GM18519 (cell line): ENCODE data around the gene MAP3K2.

Source experiments
- ATAC-seq: cut with Tn5 transposase; IDR thresholded peaks from one replicate; pipeline ENCODE4 v1.9.1; 2021; ENCODE audit warnings: mild to moderate bottlenecking, moderate library complexity; ENCODE audit not compliant: unreplicated experiment, low FRiP score

MAP3K2 gene

DNA sequence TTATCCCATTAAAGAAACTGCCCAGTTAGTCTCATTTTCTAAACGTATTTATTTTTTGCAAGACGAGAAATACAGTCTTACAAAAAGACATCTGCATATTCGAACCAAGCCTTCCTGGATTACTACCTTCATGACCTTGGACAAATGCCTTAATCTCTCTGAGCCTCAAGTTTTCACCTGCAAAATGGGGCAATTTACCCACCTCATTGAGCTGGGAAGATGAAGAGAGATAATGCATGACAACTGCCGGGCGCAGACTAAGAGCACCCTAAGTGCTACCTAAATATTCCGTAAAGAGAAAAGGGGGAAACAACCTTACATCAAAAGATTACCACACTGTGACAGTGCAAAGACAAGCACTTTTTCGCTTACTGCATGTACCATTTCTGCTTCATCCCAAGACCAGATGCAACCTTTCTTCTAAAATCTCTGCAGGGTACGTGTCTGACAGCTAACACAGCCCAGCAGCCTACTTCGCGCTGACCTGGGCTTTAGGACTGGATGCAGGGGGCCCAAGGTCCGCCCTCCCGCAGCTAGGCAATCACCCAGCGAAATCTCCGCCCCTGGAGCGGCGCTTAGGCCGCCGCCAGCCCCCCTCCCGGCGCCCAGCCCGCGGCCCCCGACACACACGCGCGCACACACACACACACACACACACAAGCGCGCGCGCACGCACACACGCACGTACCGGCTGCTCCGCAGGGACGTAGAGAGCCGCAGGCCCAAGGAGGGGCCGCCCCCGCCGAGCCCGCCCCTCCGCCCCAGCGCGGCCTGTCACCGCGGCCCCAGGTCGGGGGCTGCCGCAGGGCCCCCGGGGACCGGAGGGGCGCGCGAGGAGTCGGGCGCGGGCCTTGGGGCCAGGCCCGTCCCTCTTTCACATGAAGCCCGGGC, 766 bp downstream of the MAP3K2 start:
- peak; percentile 33 for ATAC-seq

DNA sequence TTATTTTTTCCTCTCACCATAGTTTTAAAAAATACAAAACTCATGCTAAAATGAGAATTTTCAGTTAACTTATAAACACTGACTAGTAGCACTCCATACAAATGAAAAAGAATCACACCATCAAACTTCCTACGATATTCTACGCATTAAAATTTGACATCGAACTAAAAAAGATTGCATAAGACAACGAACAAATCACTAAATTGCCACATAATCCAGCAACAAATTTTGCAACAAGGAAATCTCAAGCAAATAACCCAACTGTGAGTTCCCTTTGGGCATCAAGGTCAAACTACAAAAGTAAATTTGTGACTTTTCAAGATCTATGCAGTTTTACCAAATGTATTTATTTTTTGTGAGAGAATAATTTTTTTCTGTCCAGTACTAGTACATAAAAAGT, 1.5 kb downstream of the MAP3K2 start:
- ATAC-seq, result no peak

DNA sequence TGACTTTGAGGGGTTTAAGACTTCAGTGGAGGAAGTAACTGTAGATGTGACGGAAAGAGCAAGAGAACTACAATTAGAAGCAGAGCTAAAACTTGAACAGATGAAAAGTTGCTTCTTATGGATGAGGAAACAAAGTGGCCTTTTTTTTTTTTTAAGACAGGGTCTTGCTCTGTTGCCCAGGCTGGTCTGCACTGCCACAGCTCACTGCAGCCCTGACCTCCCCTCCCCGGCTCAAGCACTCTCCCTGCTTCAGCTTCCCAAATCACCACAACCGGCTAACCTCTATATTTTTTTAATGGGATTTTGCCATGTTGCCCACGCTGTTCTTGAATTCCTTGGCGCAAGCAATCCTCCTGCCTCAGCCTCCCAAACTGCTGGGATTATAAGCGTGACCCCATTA, 3.2 kb downstream of the MAP3K2 start:
- no peak for ATAC-seq

DNA sequence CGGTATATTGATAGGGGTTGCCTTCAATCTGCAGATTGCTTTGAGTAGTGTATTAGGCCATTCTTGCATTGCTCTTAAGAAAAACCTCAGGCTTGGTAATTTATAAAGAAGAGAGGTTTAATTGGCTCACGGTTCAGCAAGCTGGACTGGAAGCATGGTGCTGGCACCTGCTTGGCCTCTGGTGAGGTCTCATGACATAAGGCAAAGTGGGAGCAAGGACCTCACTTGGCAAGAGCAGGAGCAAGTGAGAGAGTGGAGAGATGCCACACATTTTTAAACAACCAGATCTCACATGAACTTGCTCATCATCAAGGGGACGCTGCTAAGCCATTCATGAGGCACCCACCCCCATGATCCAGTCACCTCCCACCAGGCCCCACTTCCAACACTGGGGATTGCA, 4.9 kb downstream of the MAP3K2 start:
- ATAC-seq, result no peak

DNA sequence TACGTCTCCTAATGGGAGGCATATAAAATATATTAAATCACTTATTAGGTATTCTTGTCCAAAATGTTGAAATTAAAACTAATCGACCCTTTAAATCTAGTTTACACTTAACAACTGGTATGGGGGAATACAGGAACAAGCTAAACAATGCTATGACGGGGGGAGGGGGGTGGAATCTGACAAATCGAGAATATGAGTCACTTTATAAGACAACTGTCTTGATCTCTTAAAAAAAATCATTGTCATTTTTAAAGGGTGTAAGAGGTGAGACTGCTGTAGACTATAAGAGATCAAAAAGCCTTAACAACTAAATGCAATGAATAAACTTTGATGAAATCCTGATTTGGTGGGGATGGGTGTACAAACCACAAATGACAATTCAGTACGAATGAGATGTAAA, 6.0 kb downstream of the MAP3K2 start:
- ATAC-seq, result no peak

DNA sequence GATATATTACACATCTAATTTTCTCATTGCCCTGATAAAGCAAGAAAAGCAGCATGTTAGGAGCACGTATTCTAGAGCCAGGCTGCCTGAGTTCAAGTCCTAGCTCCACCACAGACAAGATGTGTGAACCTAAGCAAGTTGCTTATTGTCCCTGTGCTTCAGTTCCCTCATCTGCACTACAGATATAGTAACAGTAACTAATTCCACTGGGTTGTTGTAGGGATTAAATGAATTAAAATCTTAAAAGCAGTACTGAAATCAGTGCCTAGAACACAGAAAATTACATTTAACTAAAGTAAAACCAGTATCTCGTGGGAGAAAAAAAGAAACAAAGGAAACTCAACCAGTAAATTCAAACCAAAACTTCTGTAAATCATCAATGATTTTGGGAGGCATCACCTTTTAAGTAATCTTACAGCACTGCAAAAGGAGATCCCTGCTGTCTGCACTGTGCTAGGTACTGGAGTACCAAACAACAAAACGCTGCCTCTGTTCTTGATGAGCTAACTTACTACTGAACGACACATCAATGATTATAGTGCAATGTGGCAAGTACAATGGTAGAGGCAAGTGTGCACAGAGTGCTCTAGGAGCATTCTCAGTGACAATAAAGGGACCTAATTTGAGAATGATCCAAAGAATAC, 7.9 kb downstream of the MAP3K2 start:
- ATAC-seq, result no peak

DNA sequence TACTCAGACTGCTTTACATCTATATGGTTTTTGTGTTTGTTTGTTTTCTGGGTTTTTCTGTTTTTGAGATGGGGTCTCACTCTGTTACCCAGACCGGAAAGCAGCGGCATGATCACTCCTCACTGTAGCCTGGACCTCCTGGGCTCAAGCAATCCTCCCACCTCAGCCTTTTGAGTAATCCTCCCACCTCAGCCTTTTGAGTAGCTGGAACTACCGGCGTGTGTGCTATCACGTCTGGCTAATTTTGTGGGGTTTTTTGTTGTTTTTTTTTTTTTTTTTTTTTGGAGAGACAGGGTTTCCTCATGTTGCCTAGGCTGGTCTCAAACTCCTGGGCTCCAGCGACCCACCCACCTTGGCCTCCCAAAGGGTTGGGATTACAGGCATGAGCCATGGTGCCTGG, 9.1 kb downstream of the MAP3K2 start:
- no peak for ATAC-seq

DNA sequence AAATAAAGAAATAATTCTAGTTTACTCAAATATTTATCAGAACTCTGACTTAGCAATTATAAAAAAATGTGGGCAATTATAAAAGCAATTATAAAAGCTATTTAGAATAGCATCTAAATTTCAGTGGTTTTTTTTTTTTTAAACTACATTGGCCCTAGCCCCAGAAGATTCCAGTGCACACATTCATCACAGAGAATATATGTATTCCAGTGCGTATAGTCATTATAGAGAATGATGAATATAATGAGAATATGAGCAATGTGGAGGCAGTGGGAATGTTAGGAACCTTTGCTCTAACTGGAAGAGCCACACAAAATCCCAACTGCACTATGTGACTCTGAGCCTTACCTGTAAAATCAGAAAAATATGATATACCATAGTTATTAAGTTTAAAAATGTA, 10.5 kb downstream of the MAP3K2 start:
- no peak for ATAC-seq

DNA sequence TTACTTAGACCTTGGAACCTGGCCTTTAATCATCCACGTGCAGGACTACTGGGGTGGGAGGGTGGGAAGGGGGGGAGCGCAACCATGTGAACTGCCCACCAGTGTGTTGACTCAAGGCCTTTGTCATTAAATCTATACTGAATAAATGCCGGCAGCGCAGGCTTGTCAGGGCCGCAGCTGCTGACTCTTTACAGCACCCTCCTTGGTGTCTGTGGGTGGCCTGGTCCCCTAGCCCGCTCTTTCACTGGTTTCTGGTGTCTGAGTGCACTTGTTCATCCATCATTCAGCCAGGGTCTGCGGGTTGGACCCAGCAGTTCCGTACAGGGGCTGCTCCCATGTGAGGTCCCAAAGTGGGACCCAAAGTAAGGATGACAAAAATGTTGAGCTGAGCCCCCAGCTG, 11.5 kb downstream of the MAP3K2 start:
- ATAC-seq, result no peak

DNA sequence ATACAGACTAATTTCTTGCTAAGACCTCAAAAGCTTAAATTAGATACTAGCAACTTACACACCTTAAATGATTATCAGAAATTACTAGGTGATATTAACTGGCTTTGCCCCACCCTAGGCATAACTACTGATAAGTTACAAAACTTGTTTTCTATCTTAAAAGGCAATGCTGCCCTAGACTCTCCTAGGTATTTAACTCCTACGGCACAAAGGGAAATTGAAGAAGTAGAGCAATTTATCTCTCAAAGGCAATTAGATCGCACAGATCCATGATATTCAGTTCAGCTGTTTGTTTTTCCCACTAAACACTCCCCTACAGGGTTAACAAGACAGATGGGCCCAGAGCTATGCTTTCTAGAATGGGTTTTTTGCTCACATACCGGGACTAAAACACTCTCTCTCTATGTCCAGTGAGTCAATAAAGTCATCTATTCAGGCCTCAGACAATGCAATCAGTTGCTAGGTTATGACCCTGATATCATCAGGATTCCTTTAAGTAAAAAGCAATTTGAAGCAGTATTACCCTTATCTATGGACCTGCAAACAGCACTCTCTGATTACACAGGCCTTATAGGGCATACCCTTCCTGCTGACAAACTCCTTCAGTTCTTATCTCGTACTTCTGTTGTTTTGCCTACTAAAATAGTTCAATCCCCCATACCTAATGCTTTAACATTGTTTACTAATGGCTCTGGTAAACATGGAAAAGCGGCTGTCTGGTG, 14.3 kb downstream of the MAP3K2 start:
- ATAC-seq, result no peak

DNA sequence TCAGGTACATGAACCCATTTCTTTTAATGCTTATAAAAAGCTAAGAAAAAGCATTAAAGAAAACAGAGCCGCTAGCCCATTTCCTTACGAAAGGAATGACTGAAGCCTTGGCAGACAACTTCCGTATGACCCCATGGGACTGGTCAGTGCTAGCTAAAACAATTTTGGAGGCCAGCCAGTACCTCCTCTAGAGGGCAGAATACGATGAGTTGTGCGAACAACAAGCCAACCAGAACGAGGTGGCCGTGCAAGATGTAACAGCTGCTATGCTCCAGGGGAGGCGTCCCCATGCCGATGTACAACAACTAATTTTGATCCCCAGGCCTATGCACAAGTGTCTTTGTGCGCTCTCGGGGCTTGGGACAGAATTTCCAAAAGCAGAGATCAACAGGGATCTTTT, 16.7 kb downstream of the MAP3K2 start:
- ATAC-seq, result no peak

DNA sequence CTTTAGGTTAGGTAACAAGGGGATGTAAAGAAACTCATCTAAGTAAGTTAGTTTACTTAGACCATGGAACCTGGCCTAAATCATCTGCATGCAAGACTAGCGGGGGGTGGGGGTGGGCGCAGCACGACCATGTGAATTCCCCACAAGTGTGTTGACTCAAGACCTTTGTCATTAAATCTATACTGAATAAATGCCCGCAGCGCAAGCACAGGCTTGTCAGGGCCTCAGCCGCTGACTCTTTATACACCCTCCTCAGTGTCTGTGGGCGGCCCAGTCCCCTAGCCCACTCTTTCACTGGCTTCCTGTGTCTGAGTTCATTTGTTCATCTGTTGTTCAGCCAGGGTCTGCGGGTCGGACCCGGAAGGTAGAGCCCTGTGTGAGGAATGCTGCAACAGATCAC, 17.8 kb downstream of the MAP3K2 start:
- no peak for ATAC-seq

DNA sequence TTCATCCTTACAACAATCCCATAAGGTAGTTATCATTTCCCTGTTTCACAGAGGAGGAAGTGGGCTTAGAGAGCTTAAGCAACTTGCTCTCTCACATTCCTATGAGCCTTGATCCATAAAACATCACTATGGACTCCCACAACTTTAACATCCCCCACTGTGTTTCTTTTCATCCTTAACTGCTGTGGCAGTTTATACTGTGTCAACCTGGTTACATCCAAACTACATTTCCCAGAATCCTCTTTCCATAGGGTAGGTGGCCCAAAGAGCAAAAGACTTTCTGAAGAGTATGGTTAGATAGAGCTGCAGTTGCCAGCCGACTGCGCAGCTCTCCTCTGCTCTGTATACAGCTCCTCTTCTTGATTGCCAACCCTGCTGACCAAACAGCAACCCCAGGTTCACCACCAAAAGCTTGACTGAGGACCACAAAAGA, 22.5 kb downstream of the MAP3K2 start:
- no peak for ATAC-seq

DNA sequence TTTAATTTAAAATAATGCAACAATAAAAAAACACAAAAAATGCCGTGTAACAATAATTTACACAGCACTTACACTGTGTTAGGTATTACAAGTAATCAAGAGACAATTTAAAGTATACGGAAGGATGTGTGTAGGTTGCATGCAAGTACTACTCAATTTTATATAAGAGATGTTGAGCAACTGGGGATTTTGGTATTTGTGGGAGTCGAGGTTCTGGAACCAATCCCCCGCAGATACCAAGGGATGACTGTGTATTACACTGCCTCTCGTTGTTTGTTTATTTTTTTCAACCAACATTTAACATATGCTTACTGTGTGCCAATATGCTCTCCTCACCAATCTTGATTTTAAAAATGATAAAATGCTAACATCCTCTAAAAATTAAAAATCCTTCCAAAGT, 24.8 kb downstream of the MAP3K2 start:
- no peak for ATAC-seq

DNA sequence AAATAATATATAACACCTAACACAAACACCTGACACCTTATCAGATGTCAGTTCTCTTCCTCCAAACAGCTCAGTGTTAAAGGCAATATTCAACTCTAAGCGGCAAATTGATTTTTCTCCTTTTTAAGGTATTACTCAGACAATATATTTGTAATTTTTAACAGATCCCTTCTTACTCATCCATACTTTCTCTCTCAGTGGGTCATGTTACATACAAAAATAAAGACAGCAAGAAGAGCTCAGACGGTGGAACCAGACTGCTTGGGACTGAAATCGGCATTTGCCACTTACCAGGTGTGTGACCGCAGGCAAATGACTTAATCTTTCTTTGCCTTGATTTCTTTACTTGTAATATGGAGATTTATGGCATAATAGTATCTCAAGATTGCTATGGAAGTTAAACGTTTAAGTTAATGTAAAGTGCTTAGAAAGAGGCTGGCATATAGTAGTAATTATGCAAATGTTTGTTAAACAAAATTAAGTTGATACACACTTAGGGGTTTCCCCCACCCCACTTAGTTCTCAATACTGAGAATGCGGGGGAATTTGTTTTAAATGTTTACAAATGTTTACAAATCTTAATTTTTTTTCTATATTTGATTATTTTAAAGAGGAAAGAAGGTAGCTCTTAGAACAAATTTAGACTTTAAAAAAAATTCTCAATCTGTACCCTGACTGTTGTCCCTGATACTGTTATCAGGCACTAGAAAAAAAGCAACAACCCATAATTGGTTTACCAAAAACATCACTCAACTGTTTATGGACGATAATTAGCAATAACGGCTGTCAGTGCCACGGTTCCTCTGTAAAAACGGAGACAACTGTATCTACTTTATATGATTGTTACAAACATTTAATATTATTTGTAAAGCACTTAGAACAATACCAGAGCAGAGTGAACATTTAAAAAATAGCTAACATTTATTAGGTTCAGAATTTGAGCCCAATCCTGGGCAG, 25.6 kb downstream of the MAP3K2 start:
- ATAC-seq, result no peak

DNA sequence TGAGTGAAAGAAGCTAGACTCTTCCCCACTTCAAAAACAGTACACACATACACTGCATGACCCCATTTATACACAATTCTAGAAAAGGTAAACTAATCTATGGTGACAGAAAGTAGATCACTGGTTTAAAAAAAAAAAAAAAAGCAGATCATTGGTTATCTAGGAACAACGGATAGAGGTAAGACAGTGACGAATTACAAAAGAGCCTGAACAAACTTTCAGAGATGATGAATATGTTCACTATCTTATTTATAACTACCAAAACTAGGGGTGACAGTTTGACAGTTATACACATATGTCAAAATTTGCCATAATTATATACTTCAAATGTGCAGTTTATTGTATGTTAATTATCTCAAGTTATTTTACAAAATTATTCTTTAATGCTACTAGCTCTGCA, 27.5 kb downstream of the MAP3K2 start:
- ATAC-seq, result no peak

DNA sequence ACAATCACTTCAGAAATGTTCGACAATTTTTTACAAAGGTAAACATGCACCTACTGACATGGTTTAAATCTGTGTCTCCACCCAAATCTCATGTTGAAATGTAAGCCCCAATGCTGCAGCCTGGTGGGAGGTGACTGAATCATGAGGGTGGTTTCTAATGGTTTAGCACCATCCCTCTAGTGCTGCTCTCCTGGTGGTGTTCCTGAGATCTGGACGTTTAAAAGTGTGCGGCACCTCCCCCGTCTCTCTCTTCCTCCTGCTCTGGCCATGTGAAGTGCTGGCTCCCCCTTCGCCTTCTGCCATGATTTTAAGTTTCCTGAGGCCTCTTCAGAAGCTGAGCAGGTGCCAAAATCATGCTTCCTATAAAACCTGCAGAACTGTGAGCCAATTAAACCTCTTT, 28.3 kb downstream of the MAP3K2 start:
- ATAC-seq, result no peak

DNA sequence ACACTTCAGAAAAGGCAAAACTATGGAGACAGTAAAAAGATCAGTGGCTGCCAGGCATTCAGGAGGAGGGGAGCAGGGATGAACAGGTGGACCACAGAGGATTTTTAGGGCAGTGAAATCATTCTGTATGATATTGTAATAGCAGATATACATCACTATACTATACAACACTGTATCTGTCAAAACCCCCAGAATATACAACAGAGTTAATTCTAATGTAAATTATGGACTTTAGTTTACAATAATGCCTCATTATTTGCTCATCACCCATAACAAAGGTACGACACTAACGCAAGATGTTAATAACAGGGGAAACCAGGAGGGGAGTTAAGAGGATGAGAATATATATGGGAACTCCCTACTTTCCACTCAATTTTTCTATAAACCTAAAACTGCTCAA, 28.8 kb downstream of the MAP3K2 start:
- ATAC-seq, result no peak

DNA sequence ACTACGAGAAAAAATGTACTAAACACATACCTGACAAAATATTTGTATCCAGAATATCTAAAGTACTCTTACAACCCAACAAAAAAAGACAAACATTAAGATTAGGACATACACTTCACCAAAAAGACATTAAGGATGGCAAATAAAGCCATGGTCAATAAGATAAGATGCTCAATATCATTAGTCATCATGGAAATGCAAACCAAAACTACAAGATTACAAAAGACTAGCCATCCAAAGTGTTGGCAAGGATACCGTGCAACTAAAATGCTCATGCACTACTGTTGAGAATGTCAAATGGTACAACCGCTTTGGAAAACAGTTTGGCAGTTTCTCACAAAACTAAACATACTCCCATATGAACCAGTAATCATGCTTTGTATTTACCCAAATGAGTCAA, 29.7 kb downstream of the MAP3K2 start:
- ATAC-seq, result no peak

DNA sequence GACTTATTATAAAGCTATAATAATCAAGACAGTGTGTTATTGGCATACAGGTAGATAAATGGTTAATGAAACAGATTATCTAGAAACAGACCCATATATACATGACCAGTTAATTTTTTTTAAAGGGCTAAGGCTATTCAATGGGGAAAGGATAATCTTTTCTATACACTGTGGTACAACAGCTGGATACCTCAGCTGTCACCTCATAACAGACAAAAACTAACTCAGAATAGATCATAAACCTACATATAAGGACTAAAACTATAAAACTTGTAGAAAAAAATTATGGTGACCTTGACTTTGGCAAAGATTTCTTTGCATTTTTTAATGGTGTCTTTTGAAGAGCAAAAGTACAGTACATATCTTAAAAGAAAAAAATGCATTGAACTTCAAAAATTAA, 30.2 kb downstream of the MAP3K2 start:
- no peak for ATAC-seq
